GM21515 (cell line): ENCODE results near the gene ZNF557.

Experiments
- ATAC-seq: cut with Tn5 transposase; IDR thresholded peaks from one replicate; pipeline ENCODE4 v1.9.1; 2021; ENCODE audit not compliant: unreplicated experiment

Gene ZNF557

DNA sequence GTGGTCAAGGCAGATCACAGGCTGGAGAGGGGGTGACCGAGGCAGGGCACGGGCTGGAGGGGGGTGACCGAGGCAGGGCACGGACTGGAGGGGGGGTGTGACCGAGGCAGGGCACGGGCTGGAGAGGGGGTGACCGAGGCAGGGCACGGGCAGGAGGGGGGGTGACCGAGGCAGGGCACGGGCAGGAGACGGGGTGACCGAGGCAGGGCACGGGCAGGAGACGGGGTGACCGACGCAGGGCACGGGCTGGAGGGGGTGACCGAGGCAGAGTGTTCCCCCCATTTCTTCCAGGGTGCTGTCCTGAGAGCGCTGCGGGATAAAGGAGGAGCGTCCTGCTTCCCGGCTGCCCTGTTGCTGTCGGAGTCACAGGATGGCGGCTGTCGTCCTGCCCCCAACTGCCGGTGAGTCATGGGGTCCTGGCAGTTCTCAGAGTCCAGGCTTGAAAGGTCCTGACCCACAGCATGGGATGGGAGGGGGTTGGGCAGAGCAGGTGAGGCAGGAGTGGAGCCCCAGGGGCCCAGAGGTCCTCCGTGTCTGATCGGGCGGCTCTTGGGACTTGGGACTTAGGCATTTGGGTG lies 5.3 kb downstream of the ZNF557 start:
- ATAC-seq = no peak

- no peak for ATAC-seq
Observed at GRCh38 chr19:7076151-7076550, 6.6 kb downstream of the ZNF557 start.

DNA sequence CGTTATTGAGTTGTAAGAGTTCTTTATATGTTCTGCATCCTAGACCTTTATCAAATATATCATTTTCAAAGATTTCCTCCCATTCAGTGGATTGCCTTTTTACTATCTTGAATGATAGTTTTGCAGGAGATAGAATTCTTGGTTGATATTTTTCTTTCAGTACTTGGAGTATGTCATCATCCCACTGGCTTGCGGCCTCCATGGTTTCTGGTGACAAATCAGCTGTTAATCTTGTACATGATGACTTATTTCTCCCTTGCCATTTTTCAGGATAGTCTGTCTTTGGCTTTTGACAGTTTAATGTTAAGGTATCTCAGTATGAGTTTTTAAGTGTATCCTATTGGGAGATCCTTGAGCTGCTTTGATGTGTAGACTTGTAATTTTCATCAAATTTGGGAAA lies 8.5 kb downstream of the ZNF557 start:
- no peak for ATAC-seq

GRCh38 chr19:7083076-7083956 lies 13.8 kb downstream of the ZNF557 start:
- ATAC-seq = no peak

DNA sequence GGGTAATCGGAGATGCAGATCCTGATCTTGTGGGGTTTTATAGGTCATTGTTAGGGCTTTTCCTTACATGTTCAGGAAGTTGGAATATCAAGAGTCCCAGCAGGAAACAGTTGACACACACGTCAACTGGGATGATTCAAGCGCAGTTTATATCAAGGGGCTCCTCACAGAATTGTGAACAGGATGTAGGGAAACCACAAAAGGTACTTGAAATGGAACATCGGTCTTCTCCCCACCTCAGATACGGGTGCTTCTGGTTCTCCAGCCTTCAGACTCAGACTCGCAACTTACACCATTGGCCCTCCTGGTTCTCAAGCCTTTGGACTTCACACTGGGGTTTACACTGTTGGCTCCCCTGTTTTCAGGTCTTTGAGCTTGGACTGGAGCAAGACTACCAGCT lies 19.5 kb downstream of the ZNF557 start:
- no peak for ATAC-seq

DNA sequence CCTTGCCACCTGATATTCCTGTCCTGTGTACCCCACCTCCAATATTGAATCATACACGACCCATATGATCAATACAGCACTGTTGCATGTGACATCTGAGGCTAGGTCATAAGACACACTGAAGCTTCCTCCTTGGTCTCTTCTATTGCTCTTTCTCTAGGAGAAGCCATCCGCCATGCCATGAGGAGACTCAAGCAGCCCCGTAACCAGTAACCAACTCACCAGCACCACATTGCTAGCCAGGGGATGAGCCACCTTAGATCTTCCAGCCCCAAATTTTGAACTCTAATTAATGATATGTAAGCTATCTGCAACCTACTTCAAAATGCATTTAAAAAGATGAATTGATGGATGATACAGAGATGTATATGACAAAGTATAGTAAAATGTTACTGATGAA lies 28.6 kb downstream of the ZNF557 start:
- no peak for ATAC-seq

DNA sequence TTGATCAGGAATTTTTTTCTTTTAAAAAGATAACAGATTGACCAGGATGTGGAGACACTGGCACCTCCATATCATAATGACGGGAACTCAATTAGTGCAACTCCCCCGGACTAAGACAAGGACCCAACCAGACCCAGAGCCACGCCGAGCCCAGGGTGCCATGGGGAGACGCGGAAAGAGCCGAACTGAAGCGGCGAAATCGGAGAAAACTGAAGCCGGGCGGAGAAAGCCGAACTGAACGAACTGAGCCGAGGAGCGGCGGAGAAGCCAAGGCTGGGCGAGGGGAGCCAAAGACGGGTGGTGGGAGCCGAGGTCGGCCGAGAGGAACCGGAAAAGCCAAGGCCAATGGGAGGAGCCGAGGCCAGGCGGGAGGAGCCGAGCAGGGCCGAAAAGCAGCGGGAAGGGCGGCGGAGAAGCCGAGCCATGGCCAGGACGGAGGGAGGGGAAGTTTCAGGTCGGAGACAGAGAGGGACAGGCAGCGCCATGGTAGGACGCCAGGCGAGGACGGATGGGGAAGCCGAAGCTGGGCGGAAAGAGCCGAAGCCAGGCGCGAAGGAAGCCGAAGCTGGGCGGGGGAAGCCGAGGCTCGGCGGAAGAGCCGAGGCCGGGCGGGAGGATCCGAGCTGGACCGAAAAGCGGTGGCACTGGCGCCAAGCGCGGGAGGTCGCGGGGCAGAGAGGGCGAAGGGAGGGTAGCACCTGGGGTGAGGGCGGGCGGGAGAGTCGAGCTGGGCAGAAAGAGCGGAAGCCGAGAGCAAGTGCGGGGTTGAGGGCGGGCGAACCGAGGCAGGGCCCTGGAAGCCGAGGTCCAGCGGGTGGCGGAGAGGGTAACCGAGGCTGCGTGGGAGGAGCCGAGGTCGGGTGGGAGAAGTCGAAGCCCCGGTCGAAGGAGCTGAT lies 29.4 kb downstream of the ZNF557 start:
- ATAC-seq = peak; percentile 84

GRCh38 chr19:7099597-7099921 lies 30.1 kb downstream of the ZNF557 start:
- no peak for ATAC-seq

DNA sequence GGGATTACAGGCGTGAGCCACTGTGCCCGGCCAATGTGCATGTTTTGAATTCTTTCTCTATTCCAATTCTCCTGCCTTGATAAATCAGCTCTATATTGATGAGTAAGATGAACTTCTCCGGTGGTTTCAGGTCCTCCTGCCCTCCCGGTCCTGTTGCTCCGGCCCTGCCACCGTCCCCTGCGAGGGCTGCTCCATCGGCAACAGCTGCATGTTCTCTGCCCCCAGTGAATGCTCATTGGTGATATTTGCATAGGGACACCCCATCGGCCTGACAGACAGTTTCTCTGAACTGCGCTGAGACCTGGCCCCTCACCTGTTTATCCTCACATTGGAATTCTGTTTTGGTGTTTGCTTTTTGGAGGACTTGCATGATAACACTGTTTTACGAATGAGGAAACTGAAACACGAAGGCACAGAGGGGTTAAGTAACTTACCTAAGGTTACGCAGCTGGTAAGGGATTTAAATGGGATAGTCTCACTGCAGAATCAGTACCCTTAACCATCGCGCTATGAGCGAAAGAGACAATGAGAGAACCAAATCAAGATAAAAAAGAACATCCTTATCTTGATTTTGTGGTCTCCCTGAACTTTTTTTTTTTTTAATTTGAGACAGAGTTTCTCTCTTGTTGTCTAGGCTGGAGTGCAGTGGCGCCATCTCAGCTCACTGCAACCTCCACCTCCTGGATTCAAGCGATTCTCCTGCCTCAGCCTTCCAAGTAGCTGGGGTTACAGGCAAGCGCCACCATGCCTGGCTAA lies 32.2 kb downstream of the ZNF557 start:
- ATAC-seq = no peak

GRCh38 chr19:7104747-7105447 lies 35.4 kb downstream of the ZNF557 start:
- ATAC-seq = no peak

DNA sequence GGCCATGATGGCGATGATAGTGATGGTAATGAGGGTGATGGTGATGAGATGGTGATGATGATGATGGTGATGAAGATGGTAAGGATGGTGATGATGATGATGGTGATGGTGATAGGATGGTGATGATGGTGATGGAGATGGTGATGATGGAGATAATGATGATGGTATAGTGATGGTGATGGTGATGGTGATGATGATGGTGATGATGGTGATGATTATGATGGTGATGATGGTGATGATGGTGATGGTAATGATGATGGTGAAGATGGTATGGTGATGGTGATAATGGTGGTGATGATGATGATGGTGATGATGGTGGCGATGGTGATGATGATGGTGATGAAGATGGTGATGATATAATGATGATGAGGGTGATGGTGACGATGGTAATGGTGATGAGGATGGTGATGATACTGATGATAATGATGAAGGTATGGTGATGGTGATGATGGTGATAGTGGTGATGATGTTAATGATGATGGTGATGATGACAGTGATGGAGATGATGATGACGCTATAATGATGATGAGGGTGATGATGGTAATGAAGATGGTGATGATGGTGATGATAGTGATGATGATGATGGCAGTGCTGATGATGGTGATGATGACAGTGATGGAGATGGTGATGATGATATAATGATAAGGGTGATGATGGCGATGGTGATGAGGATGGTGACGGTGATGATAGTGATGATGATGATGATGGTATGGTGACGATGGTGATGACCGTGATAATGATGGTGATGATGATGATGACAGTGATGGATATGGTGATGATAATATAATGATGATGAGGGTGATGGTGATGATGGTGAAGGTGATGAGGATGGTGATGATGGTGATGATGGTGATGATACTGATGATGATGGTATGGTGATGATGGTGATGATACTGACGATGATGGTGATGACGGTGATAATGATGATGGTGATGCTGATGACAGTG lies 37.5 kb downstream of the ZNF557 start:
- no peak for ATAC-seq

- no peak for ATAC-seq
Observed at GRCh38 chr19:7109678-7110289, 40.3 kb downstream of the ZNF557 start.

DNA sequence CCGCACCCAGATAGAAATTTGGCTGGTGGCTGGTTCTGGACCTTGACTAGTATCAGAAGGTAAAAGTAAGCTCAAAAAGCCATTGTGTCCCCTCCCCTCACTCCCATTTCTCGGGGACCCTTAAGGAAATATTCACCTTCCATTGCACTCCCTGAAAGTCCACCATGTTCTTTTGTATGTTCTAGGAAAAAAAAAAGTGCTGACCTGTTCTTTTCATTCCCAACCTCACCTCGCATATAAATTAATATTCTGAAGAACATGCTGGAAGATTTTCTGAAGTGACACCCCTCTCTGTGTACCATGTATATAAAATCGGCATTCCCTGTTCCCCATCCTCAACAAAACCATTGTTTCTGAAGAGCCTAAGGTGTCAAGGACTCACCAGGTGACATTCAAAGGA lies 43.2 kb downstream of the ZNF557 start:
- ATAC-seq = no peak

DNA sequence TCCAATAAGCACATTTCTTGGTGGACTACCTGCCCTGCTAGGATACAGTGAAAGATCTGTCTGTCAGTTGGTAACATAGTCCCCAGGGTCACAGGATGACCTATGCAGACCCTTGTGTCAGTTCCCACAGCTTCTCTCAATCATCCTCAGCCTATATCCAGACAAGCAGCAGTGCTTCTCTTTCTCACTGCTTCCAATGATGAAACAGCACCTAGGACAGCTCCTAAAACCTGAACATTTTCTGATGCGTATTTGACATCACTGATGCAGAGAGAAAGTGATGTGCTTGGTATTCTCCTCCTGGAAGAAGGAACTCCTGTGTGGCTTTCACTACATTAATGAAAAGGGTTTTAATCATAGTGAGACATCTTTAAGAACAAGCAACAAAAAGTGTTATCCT lies 43.7 kb downstream of the ZNF557 start:
- no peak for ATAC-seq

DNA sequence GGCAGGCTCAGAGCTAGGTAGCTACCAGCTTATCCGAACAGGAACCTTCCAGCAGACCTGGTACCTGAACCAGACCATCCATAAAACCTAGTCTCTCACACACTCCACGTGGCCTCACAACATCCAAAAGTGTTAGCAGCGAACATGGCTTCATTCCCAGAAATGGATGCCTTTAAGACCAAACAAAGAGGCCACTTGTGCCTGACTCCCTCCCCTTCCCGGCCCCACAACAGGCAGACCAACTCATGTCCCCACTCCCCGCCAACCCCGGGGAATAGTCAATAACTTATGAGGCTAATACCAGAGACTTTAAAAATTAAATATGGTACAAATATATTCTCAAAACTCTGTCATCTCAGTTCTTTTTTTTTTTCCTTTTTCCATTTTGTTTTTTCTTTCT lies 46.2 kb downstream of the ZNF557 start:
- ATAC-seq = no peak

DNA sequence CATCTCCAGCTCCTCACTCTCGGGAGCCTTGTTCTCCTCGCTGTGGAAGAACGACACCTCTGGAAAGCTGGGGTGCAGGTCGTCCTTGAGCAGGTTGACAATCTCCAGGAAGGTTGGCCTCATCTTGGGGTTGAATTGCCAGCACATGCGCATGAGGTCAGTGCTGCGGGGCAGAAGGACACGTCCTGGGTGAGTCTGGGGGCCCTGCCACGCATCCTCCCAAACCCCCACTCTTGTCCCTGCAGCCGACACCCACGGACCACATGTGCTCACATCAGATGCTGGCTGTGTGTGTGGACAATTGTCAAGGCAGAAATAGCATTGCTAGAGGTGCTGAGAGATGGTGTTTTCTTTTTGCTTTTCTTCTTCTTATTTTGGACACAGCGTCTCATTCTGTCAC lies 47.7 kb downstream of the ZNF557 start:
- no peak for ATAC-seq

DNA sequence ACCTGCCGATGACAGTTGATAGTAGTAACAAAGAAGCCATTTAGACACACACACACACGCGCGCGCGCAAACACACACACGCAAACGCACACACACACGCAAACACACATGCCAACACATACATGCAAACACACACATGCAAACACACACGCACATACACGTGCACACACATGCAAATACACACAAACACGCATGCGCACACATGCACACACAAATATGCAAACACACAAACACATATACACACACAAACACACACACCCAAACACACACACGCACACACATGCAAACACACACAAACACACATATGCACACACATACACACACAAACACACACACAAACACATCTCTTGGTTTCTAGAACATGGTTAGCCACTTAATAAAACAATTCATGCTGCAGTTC lies 50.1 kb downstream of the ZNF557 start:
- ATAC-seq = no peak

GRCh38 chr19:7120499-7120898 lies 51.0 kb downstream of the ZNF557 start:
- no peak for ATAC-seq

DNA sequence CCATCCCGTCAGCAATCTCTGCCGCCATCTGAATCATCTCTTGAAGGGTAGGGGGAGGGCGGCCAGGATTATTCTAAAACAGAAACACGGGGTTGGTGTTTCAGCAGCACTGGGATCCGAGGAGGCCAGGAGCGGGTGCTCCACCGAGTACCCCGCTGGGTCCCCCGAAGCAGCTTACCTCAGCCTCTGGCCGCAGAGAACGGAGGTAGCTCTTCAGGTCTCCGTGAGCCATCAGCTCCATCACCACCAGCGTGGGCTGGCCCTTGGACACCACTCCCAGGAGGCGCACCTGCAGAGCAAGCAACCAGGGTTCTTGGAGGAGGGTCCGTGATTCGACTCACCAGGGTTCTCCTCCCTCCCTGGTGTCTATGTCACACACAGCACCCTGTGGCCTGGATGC lies 53.2 kb downstream of the ZNF557 start:
- ATAC-seq = no peak
